ENCODE measurements around the gene PIGU. TPM values are rescaled to one million over a fixed set of nuclear protein-coding genes. Genes with fewer than 3 reads are reported as not detected.

PIGU gene
- total and polyA plus RNA-seq, 2 of the 13 experiments (the other 11 are each of a cell fraction or from before 2014, with no cell fraction given): 45.5 to 231 TPM

DNA sequence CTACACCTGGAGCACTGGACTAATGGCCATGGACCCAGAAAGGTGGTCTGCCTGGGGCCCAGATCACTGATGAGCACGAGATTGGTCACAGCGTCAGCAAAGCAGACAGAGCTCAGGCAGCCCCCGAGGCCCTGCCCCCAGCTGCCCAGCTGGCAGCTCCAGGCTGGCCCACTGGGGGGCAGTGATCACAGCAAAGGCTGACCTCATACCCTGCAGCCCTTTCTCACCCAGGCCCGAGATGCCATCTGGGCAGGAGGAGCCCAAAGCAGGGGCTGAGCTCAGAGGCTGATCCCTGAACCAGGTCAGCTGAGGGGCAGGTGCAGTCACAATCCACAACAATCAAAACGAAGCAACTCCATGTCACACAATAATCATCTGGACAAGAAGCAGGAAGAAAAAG is 114.3 kb downstream of the PIGU start (continued):
- TF ChIP-seq RBM22 (optimal IDR thresholded peaks at IDR 0.05; ENCODE audit: low read length) (no peak), SRY (CRISPR knock-in tag; IDR thresholded peaks at IDR 0.05) (no peak), ZNF7 (CRISPR knock-in tag; IDR thresholded peaks at IDR 0.05) (no peak), NFYC (CRISPR knock-in tag; IDR thresholded peaks at IDR 0.05) (no peak), PAX8 (CRISPR knock-in tag; IDR thresholded peaks at IDR 0.05; ENCODE audit: borderline replicate concordance) (no peak), KAT2B (IDR thresholded peaks at IDR 0.05; ENCODE audit: borderline replicate concordance, low read depth, low read length) (no peak), ZBTB38 (CRISPR knock-in tag; IDR thresholded peaks at IDR 0.05) (no peak), ZNF772 (CRISPR knock-in tag; IDR thresholded peaks at IDR 0.05) (no peak), ZNF83 (CRISPR knock-in tag; IDR thresholded peaks at IDR 0.05; ENCODE audit: borderline replicate concordance) (no peak), ZNF12 (CRISPR knock-in tag; IDR thresholded peaks at IDR 0.05) (no peak), NR2C2 (CRISPR knock-in tag; IDR thresholded peaks at IDR 0.05; ENCODE audit: borderline replicate concordance) (no peak), GFI1 (CRISPR knock-in tag; IDR thresholded peaks at IDR 0.05; ENCODE audit: borderline replicate concordance) (0 out of 2 replicates have a peak, but pooled peaks have one; percentile 41)

DNA sequence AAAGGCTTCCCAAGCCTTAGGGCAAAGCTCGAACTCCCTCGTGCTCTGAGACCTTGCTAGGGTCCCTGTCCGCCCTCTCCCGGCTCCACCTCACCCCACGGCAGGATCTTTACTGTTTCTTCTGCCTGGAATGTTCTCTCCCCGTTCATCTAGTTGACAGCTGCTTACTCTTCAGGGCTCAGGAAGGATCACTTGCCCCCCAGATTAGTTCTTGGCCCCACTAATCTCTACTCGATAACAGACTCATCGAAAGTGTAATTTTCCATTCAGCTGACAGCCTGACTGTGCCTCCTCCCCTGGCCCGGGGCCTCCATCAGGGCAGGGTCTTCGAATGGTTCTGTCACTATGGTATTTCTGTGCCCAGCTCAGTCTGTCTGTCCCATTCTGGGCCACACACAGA is 115.2 kb downstream of the PIGU start:
- H3K9me3 ChIP-seq (ENCODE audit: low read length): no peaks in the 10 kb centered on the region
- no peak overlapping the region for H2AFZ ChIP-seq (ENCODE audit: low read length)
- WGBS (ENCODE audit: low lambda C conversion rate): 95% methylated on average over 10 of the region's 10 CpGs
- no peak overlapping the region for H3K27ac ChIP-seq (ENCODE audit: extremely low read length, insufficient read depth, low read length)
- CTCF ChIA-PET (ENCODE audit: low intra/inter-chr PET ratio, low total read pairs): no interaction called here
- BruUV-seq (replicated peaks): no TSS peak
- POLR2A ChIA-PET: no interaction called here
- no peaks in the 10 kb centered on the region for H4K20me1 ChIP-seq (ENCODE audit: insufficient read depth, low read length)
- no peak overlapping the region for H3K4me2 ChIP-seq (ENCODE audit: low read depth, low read length)
- in situ Hi-C loops (cut with HindIII; ENCODE audit: extremely low pct_ligation_motif_present, low pct_unique_long_range_greater_than_20kb): no loop called here
- H3K27me3 ChIP-seq (ENCODE audit: control insufficient read depth in 1 of 2, insufficient read depth in 2 of 2, low read length in 2 of 2): no peaks in the 10 kb centered on the region
- no peak for DNase-seq (ENCODE audit: low spot score)
- peaks cover 16 to 26% of the 10 kb centered on the region in 2 experiments; a peak in 4 of 5 replicates for H3K36me3 ChIP-seq (replicated peaks in 1 of 2; ENCODE audit: control insufficient read depth in 1 of 2, insufficient read depth in 2 of 2, low read length in 2 of 2)
- TF ChIP-seq ZFP1 (CRISPR knock-in tag; IDR thresholded peaks at IDR 0.05): no peak
- H3K4me3 ChIP-seq (replicated peaks in 1 of 3; ENCODE audit: insufficient read depth in 1 of 3, low read depth in 2 of 3, low read length in 3 of 3): no peak overlapping the region
- intact Hi-C loops (cut with micrococcal nuclease; ENCODE audit: unreplicated experiment): no loop called here
- H3K4me1 ChIP-seq (ENCODE audit: insufficient read depth, low read length): no peaks in the 10 kb centered on the region
- FAIRE-seq: no peak
- ATAC-seq: no peak
- H3K79me2 ChIP-seq (ENCODE audit: insufficient read depth, low read length): no peaks in the 10 kb centered on the region
- no peak overlapping the region for H3K9ac ChIP-seq (ENCODE audit: insufficient read depth, low read depth, low read length)
